Stimulated activated CD8-positive, alpha-beta memory T cell treated with anti-CD3 and anti-CD28 coated beads, Interleukin-15, amount 100 ng/mL, for 24 hours (primary cell): ENCODE measurements around the gene GIPR.
A peak's percentile ranks its signal among the peaks of the same experiment; 100 is the strongest.
"Not testable (repeated sequence)": the region's sequence is repeated elsewhere in the genome, so short reads cannot be mapped to it uniquely, and the experiment has no call there.

Experiments
- DNase-seq: peaks from one replicate; pipeline ENCODE4 v3.0.0-alpha.2; 2020; ENCODE audit warnings: low read depth

GIPR gene

GRCh38 chr19:45667620-45668341 lies at the start of gene GIPR:
Gene GIPR, plus strand, starts transcription at chr19:45668221. Its CDS starts 1,300 bp downstream, at chr19:45669521.
- no peak for DNase-seq

GRCh38 chr19:45621389-45621788 lies 46.6 kb upstream of the GIPR start:
- no peak for DNase-seq

GRCh38 chr19:45621976-45622503 lies 46.0 kb upstream of the GIPR start:
- no peak for DNase-seq

- DNase-seq, result no peak
Measured at GRCh38 chr19:45623984-45624383, 44.0 kb upstream of the GIPR start.

- not testable (repeated sequence) for DNase-seq
Measured at GRCh38 chr19:45628219-45628618, 39.8 kb upstream of the GIPR start.

GRCh38 chr19:45629704-45630103 lies 38.3 kb upstream of the GIPR start:
- no peak for DNase-seq

- no peak for DNase-seq
Measured at GRCh38 chr19:45630463-45630862, 37.6 kb upstream of the GIPR start.

GRCh38 chr19:45632468-45633196 lies 35.4 kb upstream of the GIPR start:
- no peak for DNase-seq

- no peak for DNase-seq
Measured at GRCh38 chr19:45636275-45636674, 31.7 kb upstream of the GIPR start.

- DNase-seq, result no peak
Measured at GRCh38 chr19:45636902-45637301, 31.1 kb upstream of the GIPR start.

- no peak for DNase-seq
Measured at GRCh38 chr19:45637890-45638667, 29.9 kb upstream of the GIPR start.

- DNase-seq, result peak; percentile 28
Measured at GRCh38 chr19:45638930-45639729, 28.9 kb upstream of the GIPR start, which contains the start of gene EML2. Gene EML2, minus strand, starts transcription at chr19:45639397. Its CDS starts 21 bp downstream, at chr19:45639376.

- DNase-seq, result no peak
Measured at GRCh38 chr19:45640849-45641273, 27.2 kb upstream of the GIPR start.

GRCh38 chr19:45641274-45642105 lies 26.5 kb upstream of the GIPR start:
- DNase-seq, result peak; percentile 53

GRCh38 chr19:45643024-45643926 lies 24.7 kb upstream of the GIPR start:
- peak; percentile 93 for DNase-seq

- DNase-seq, result no peak
Measured at GRCh38 chr19:45643927-45644771, 23.9 kb upstream of the GIPR start.

- DNase-seq, result no peak
Measured at GRCh38 chr19:45645068-45645630, 22.9 kb upstream of the GIPR start.
